HG02870 (cell line): ENCODE measurements around the gene TBC1D30.

Source experiments
- ATAC-seq: cut with Tn5 transposase; IDR thresholded peaks from one replicate; pipeline ENCODE4 v1.9.1; 2021; ENCODE audit warnings: mild to moderate bottlenecking, moderate library complexity; ENCODE audit not compliant: unreplicated experiment

The TBC1D30 gene

DNA sequence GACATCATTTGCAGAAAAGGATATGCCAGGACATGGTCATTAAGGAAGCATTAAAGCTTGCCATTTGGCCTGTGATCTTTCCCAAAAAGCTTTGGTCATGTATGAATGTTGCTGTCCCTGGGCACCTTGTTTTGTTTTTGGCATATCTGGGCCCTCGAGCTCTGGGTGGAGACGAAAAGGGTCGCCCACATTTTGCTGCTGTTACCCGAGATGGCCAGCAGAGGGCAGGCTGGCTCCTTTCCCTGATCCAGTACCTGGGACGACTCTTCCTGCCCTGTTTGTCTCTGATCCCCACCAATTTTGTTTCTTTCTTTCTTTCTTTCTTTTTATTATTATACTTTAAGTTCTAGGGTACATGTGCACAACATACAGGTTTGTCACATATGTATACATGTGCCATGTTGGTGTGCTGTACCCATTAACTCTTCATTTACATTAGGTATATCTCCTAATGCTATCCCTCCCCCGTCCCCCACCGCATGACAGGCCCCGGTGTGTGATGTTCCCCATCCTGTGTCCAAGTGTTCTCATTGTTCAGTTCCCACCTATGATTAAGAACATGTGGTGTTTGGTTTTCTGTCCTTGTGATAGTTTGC, 22.2 kb upstream of the TBC1D30 start:
- ATAC-seq, result peak; percentile 31

DNA sequence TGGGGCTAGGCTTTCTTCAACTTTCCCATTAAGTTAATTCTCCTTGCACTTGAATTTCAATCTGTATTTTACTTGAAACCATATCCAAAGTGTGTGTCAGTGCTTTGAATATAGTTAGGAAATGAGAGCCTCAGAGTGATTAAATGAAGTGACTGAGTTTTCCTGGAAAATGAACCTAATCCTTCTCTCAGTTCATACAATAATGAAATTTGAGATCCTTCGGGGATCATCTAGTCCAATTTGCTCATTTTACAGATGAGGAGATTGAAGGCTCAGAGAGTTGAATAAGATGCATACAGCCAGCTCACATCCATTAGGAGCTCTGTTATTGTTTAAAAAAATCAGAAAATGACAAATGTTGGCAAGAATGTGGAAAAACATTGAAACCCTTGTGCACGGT, 18.3 kb upstream of the TBC1D30 start:
- no peak for ATAC-seq

DNA sequence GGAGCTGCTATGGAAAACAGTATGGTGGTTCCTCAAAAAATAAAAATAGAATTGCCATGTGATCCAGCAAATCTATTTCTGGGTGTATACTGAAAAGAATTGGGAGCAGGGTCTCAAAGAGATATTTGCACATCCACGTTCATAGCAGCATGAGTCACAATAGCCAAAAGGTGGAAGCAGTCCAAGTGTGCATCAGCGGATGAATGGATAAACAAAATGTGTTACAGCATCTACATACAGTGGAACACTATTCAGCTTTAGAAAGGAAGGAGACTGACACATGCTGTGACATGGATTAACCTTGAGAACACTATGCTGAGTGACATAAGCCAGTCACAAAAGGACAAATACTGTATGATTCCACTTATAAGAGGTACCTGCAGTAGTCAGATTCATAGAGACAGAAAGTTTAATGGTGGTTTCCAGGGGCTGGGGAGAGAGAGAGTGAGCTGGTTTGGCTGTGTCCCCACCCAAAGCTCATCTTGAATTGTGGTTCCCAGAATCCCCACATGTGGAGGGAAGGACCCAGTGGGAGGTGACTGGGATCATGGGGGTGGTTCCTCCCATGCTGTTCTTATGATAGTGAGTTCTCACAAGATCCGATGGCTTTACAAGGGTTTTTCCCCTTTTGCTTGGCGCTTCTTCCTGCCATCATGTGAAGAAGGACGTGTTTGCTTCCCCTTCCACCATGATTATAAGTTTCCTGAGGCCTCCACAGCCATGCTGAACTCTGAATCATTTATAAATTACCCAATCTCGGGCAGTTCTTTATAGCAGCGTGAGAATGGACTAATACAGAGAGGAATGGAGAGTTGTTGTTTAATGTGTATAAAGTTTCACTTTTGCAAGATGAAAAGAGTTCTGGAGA, 17.6 kb upstream of the TBC1D30 start:
- no peak for ATAC-seq

DNA sequence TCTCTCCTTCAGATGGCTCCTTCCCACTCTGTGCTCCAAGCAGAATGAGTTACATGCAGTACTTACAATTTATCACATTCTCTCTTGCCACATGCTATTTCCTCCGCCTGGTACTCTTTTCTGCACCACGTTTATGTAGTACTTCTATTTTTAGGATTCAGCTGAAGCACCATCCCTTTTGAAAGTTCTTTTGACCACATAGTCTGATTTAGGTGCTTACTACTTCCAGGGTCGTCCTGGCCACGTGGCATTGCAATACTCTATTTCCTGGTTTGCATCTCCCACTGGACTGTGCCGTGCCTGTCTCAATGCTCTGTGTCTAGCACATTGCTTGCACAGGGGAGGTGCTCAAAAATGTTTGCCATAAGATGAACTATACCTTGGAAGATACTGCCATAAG, 16.3 kb upstream of the TBC1D30 start:
- peak; percentile 54 for ATAC-seq

DNA sequence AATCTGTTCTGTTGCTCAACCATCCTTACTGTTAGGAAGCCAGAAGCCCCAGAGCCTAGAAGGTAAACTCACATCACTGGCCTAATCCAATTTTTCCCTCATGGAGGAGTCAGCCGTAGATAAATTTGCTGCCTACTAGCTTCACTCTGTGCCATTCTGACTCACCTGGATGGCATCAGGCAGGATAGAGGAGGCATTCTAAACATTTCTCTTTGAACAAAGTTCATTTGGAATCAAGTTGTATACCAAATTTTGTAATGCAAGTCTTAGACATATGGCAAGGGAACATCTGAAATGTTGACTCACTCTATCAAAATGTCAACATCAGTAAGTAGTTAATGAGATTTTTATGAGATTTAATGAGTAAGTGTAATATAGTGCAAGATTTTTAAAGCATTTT, 13.6 kb upstream of the TBC1D30 start:
- ATAC-seq, result no peak

DNA sequence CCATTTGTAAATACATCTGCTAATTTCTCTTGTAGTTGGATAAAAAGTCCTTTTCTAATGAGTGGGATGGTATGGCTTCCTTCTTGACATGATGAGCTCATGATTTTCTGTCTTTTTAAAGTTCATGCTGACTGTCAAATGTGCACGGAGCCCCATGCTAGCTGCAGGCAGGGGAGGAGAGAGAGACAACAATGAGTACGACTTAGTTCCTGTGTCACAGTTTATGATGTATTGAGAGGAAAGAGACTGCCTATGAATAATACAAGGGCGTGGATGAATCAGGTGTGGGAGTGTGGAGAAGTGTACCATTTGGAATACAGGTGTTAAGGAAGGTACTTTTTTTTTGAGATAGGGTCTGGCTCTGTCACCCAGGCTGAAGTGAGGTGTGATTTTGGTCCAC, 10.7 kb upstream of the TBC1D30 start:
- ATAC-seq, result no peak

DNA sequence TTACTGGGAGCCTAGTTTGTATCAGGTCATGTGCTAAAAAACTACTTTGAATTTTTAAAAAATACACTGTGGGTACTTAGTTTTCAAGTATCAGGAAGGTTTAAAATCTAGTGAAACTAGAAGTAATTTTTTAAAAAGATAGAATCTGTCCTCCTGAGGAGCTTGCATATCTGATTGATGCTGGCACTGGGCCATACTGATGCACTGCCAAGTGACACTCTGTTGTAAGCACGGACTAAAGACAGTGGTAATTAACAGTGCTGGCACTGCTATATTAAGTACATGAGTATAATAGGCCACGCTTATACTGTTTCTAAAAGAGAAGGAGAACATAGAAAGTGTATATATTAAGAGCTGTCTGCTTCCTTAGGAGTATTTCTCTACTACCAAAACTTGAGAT, 10.0 kb upstream of the TBC1D30 start:
- no peak for ATAC-seq

DNA sequence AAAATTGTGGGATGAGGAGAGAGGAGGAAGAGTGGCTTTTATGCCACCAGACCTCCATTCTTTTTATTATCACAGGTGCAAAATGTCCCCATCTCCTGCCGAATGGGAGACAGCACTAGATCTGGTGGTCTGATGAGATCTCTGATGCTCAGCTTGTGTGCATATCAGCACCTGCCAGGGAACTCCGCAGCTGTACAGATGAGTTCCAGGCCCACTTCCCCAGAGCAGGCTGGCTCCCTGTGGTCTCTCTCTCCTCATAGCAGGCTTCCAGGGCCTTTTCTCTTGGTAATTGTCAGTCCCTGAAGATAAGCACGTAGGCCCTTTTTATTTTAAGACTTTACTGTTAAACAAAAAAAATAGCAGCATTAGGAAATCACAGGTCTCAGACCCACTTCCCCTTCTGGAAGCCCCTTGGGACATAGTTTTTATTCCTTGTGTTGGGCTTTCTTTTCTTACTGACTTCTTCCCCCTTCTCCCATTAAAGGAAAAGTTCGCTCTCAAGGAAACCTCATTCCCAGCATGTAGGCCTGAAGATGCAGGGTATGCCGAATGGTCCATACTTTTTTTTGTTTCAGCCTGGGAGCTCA, 4.5 kb upstream of the TBC1D30 start:
- ATAC-seq, result no peak

DNA sequence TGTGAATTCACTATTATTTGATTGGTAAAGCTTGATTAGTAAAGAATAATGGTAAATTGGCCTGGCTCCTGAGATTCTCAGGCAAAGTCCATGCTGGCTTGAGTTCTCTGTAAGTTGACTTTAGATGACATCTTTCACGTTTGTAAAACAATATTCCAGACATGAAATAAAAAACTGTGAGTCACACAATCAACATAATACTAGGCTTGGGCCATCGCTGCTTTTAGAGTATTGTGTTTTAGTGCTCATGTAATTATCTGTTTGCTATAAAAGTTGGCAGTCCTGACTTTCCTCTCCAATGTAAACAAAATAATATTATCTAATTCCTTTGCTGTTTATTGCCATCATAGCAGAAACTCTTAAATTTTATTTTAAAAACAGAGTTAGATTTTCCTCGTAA, 3.9 kb upstream of the TBC1D30 start:
- ATAC-seq, result no peak

DNA sequence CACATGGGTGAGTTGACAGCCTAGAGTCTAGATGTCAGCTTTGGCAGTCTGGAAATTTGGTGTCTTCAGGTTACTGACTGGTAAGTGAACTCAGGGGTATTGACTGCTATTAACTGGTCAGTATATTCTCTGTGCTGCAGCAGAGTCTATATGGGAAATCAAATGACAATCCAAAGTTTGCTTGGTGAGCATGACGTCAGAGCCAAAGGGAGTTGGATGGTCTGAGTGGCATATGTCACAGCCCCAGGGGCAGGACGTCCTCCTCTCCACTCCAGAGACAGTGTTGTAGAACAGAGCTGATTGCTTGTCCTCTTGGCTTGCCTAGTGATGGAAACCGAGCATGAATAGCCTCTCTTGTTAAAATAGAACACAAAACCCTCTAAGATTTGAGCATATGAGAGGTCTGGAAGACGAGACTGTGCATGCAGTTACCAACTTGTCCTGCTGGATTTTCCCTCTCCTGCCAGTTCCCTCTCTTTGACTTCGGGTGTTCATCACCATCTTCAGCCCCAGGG, 3.3 kb upstream of the TBC1D30 start:
- ATAC-seq, result no peak

DNA sequence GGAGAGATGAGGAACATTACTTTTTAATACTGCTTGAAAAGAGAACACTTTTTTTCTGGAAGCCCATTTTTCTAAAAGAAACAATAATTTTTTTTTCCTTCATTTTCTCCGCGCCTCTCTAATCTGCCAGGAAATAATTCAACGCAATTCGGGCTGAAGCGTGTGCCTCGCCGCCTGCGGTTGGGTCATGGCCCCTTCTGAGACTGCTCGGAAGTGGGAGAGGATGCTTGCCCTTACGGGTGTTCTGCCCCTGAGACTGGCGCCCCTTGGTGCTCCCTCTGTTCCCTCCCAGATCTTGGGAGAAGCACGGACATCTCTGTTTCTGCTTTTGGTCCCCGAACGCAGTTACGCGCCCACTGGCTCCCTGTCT, 332 bp upstream of the TBC1D30 start:
- peak; percentile 18 for ATAC-seq

DNA sequence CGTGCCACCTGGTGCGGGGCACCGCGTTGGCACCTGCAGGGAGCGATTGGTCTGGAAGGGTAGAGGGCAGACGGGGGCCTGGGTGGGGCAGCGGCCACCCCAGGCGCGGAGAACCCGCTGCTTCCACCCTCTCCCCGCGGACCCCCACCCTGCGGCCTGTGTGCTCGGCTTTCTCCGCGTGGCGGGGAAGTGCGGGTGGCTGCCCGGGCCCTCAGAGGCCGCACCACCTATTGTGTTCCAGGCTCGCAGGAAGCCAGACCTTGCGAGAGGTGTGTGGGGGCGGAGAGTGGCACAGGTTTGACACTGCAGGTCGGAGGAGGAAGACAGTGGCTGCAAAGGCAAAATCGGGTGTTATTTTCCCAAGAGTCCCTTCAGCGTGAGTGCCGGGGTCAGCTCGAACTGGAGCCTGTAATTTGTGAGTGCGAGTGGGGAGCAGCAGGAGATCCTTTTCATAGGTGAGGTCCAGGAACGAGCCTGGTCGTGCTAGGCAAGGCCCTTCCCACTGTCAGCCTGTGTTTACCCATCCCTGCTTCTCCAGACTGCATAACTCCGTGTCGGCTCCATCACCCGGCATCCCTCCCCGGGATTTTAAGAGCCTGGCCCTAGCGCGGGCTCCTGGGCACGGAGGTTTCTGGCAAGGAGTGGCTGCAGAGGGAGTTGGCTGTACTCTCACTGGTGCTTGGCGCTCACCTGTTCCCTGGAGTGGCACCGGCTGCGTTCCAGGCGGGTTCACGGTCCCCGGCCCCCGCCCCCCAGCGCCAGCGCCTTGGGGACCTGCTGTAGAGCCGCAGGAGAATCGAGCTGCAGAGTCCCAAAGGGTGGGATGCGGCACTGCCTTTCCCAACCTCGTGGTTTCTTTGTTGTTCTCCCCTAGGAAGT, 935 bp downstream of the TBC1D30 start:
- no peak for ATAC-seq

DNA sequence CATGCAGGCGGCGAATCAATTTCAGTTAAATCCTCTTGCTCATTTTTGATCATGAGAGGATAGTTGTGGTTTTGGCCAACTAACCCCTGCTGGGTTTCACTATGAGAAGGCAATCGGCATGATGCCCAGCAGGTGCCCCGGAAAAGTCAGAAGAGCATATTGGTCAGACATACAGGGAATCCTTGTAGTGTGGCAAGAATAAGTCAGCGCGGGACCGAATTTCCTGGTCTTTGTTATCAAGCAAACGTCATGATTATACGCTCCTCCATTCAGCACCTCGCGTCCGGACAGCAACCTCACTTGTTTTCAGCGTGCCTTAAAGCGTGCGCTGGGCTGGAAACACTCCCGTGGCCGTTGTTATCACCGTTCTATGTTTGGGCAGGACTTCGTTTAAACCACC, 1.8 kb downstream of the TBC1D30 start:
- ATAC-seq, result no peak

DNA sequence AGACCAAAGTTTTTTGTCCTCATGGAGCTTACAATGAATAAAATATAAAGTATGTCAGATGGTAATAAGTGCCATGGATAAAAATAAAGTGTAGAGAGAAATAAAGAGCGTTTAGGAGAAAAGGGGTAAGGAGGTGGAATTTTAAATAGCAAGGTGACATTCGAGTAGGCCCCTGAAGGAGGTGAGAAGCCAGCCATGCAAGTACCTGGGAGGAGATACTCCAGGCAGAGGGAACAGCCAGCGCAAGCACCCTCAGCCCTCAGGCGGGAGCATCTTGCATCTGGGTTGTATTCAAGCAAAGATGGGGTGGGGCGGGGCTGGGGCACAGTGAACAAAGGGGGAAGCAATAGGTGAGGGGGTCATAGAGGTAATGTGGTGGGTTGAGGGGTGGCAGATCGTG, 4.3 kb downstream of the TBC1D30 start:
- no peak for ATAC-seq

DNA sequence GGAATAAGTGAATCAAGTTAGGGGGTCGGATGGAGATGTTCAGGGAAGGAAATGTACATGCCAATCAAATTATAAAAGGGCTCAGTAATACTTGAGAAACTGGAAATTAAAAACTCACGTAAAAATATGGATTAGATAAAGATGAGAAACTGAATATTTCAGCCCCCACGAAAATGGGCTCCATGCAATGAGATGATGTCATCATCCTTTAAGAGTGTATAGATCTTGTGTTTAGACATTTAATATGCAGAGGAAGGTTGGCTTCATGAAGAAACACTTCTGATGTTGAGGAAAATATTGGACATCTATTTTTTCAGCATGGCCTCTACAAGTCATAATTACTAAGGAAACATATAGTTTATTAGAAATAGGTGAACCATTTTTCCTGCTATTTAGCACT, 9.5 kb downstream of the TBC1D30 start:
- ATAC-seq, result no peak

DNA sequence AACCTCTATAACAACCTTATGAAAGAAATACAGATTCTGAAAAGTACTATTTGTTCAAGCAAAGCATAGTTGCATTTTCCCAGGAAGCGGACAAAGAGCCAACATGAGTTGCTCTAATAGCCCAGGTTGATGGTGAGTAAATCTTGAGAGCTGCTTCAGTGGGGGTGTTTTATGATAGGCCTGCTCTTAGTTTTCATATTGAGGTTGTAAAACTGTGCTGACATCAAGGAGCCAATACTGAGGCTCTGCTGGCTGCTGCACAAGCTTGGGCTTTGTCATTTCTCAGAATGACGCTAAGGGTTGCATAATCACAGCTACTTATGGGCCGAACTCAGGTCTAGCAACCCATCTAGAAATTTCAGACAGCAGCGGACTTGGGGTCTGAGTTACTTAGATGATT, 11.5 kb downstream of the TBC1D30 start:
- ATAC-seq, result no peak

DNA sequence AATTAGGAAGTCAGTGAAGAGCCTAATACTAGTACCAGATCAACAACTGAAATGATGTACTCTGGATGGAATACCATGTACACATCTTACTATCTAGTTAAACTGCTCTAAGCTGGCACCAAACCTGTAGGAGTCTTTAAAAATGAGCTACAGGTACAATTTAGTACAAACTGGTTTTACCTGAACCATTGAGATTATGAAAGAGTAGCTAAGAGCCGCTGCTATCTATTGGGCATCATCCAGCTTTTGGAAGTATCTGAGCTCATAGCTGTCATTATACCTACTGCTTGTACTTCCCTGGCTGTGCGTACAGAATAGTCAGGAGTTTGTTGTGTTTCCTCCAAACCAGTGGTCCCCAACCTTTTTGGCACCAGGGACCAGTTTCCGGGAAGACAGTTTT, 12.4 kb downstream of the TBC1D30 start:
- no peak for ATAC-seq

DNA sequence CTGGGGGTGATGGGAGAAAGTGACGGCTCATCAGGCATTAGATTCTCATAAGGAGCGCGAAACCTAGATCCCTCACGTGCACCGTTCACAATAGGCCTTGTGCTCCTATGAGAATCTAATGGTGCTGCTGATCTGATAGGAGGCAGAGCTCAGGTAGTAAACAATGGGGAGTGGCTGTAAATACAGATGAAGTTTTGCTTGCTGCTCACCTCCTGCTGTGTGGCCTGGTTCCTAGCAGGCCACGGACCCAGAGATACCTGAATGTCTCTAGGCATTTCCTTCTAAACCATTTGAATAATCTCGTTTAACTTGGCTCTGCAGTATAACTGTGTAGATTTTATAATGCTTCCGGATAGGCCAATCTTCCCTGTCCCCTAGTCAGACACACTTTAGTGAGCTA, 13.0 kb downstream of the TBC1D30 start:
- no peak for ATAC-seq

DNA sequence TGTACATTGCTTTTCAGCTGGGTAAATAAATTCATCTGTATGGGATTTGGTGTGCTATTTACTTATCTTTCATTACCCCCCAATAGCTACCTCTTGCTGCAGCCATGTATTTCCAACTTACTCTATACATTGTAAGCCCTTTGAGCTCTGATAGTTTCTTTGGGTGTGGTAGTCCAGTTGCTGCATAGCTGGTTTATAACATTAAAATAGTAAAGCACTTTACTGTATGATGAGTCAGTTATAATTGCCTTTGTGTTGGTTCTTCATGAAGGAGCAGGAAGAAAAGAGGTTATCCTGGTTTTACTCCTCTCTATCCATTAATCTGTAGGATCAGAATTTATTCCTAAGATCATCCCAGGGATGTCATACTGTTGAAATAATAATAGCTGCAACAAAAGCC, 15.7 kb downstream of the TBC1D30 start:
- no peak for ATAC-seq

DNA sequence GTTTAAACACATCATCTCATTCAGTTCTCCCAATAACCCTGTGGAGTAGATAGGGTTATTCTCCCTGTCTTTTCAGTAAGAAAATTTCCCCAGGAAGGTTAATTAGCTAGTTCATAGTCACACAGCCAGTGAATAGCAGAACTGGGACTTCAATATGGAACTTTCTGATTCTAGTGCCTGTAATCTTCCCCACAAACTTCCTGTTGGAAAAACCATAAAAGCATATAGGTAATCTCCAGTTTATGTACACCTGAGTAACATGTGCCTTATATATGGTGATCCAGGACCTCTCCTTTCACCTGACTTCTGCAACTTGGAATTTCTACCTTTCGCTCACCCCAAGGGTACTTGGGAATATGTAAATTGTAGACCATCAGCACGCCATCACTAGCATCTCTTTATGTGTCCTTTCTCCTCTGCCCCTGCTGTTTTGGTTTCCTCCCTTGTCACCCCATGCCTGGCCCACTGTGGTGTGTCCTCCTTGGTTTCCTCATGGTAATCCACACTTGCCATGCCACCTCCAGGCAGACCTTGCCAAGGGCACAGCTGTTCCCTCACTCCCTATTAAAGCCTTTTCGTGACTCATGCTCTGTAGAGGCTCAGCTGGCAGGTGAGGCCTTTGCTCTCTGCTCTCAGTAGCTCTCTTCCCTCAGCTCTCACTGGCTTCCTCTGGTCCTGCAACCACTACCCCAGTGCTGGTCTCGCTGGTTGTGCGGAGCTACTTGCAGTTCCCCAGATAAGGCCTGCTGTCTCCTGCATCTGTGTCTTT, 16.7 kb downstream of the TBC1D30 start:
- ATAC-seq, result no peak
